ENCODE measurements around the gene PRR5L.

DNA sequence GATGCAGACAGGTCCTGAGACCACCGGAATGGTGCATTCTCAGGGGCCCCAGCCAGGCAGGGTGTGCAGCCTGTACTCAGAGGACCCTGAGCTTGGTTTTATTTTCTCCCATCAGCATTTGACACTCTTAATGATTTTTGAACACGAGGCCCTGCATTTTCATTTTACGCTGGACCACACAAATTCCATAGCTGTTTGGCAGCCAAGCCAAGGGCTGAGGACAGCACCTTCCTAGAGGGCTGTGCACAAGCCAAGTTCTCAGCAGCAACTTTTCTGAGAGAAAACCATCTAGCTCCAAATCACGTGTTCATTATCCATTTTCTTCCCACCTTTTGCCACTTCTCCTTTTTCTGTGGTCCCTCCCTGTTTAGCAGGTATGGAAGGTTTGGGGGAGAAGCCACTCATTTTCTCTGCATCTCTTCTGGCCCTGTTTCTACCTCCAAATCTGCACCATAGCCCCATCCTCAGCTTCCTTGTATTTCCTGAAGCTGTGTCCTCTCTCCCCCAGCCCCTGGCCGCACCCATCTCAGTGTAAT, 153.5 kb downstream of the PRR5L start:
- TF ChIP-seq, protein P1, sequence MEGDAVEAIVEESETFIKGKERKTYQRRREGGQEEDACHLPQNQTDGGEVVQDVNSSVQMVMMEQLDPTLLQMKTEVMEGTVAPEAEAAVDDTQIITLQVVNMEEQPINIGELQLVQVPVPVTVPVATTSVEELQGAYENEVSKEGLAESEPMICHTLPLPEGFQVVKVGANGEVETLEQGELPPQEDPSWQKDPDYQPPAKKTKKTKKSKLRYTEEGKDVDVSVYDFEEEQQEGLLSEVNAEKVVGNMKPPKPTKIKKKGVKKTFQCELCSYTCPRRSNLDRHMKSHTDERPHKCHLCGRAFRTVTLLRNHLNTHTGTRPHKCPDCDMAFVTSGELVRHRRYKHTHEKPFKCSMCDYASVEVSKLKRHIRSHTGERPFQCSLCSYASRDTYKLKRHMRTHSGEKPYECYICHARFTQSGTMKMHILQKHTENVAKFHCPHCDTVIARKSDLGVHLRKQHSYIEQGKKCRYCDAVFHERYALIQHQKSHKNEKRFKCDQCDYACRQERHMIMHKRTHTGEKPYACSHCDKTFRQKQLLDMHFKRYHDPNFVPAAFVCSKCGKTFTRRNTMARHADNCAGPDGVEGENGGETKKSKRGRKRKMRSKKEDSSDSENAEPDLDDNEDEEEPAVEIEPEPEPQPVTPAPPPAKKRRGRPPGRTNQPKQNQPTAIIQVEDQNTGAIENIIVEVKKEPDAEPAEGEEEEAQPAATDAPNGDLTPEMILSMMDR (IDR thresholded peaks at IDR 0.05): no peak
- no peak for TF ChIP-seq EZH2 (IDR thresholded peaks at IDR 0.05; ENCODE audit: borderline replicate concordance, insufficient read depth, low read depth, low read length, poor library complexity, severe bottlenecking)
